NCI-H524 (cell line): ENCODE measurements around the gene KRTAP10-10.
"Not testable (repeated sequence)": the region's sequence is repeated elsewhere in the genome, so short reads cannot be mapped to it uniquely, and the experiment has no call there.

Experiments
- DNase-seq, 2 experiments: peaks; one replicate each; lab custom pipeline; 2025; lab: John Stamatoyannopoulos, UW

Gene KRTAP10-10

DNA sequence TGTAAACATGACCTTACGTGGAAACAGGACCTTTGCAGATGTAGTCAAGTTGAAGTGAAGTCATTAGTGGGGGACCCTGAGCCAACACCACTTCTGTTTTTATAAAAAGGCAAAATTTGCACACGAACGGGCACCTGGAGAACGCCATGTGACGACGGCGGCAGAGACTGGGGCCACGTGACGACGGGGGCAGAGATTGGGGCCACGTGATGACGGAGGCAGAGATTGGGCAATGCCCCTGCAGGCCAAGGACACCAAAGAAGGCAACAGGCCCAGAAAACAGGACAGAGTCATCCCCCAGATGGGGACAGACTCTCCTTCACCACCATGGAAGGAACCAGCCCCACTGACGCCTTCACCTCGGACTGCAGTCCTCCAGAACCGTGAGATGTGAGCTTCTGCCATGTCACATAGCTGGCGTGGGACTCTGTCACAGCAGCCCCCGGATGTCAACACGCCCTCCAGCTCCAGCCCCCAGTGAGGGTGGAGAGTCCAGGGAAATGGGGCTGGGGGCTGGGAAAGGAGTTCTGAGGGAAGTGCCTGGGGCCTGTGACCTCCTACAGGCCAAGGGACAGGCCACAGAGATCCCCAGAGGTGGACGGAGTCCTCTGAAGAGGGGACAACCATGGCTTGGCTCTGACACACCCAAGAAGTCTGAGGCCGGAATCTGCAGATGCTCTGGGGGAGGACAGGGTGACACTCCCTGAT lies 13.3 kb downstream of the KRTAP10-10 start:
- no peak for DNase-seq

DNA sequence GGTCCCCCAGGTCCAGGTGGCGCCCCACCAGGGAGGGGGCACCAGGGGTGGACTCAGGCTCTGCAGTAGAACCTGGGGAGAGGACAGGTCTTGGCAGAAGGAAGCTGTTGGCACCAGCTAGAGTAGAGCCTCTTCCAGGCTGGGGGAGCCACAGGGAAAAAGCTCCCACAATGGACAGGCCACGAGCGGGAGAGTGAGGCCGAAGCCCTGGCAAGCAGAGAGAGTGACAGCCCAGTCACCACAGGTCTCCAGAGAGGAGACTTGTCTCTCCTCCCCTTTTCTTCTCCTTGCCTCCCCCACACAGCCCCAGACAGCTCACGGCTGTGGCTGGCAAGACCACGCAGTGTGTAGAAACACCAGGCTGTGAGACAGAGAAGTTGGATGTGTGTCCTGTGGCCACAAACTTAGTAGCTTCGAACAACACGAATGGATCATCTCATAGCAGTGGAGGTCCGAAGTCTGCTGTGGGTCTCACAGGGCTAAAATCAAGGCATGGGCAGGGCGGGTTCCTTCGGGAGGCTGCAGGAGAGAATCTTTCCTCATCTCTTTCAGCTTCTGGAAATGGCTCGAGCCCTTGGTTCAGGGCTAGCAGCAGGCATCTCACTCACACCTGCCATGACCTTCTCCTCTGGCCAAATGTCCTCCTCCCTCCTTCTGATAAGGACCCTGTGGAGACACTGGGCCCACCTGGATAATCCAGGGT lies 14.0 kb downstream of the KRTAP10-10 start:
- no peak for DNase-seq

DNA sequence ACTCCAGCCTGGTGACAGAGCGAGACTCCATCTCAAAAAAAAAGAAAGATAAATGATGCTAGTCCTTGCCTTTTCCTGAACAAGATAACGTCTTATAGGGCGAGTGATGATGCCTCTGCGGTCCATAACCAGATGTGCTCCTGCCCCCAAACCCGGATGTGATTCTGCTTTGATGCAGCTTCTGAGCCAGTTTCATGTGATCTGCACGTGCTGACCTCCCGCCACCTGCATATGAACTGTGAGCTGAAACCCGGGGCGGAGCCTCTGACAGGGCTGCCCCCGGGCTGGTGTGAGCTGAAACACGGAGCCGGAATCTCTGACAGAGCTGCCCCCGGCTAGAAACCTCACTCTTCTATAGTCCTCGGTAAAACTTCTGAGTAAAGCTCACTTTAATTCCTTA lies 16.0 kb downstream of the KRTAP10-10 start:
- no peak for DNase-seq

DNA sequence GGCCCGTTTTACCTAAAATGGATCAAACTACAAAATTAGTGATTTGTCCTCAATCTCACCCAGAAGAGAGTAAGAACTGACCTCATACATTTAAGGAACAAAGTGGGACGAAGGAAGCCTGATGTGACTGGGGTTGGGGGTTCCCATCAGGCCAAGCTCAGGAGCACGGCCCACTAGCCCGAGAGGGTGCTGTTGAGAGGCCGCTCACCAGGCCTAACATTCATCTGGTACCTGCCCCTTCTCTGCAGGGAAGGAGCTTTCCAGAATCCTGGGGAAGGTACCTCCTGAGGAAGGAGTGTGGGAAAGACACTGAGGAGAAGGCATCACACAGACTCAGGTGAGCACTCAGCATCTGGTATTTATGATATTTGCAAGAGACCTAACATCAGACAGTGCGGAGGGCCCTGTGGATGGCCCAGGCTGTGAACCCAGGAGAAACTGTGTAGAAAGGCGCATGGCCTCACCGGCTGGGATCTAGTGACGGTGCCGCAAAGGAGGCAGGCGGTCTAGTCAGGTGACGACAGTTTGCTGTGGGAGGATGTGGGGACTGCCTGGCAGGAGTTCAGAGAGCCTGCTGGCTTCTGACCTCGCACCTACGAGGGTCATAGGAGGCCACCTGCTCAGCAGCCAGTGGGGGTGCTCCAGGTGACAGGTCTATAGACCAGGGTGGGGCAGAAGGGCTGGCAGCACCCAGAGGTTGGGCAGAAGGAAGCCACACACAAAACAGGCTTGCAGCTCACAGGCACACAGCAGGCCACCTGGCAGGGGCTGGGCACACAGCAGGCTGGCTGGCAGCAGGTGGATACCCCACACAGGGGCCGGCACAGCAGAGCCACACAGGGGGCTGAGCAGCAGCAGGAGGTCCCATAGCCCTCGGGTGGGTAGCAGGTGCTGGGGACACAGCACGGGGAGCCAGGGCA lies 16.8 kb downstream of the KRTAP10-10 start:
- no peak for DNase-seq

DNA sequence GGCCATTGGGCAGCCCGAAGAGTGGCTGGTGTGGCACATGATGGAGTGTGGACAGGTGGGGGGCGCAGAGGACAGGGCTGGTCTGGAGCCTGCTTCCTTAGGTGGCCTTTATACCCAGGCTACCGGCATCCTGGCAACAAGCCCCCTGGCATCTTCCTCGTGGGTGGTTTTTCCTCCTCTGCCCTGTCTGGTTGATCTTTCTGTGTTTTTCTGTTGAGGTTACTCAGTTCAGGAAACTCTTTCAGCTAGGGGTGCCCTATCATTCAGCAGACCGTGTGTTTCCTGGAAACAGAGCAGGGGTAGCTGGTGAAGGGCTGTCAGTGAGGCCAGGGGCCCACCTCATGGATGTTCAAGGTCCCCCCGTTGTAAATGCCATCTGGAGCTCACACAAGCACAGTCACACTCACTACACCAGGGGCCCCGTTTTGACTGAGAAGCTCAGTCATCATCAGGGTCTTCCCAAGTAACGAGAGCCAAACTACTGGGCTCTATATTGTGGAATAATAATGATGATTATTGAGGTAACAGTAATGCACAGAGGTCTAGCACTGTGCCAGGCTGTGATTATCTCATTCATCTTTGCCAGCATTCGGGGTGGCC lies 17.5 kb downstream of the KRTAP10-10 start, which contains the start of gene KRTAP12-4:
TSS of gene KRTAP12-4 (minus strand) at position 84 of the 600 bp plus-strand sequence. CDS start at position 39, 45 bp downstream.
- DNase-seq, result no peak

DNA sequence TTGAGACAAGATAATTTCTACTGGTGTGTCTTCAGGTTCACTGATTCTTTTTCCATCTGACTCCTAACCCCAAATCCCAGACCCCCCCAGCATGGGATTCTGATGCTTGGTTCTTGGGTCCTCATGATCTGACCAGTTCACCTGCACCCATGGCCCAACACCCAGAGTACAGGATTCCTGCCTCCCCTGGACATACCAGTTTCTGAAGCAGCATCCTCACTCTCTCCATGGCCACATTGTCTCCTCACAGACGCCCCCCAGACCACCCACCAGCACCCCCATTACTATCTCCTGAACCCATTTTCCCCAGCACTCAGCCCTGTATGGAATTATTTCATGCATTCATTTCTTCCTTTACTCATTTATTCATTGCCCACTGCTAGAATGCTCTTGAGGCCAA lies 19.7 kb downstream of the KRTAP10-10 start:
- DNase-seq, result no peak

DNA sequence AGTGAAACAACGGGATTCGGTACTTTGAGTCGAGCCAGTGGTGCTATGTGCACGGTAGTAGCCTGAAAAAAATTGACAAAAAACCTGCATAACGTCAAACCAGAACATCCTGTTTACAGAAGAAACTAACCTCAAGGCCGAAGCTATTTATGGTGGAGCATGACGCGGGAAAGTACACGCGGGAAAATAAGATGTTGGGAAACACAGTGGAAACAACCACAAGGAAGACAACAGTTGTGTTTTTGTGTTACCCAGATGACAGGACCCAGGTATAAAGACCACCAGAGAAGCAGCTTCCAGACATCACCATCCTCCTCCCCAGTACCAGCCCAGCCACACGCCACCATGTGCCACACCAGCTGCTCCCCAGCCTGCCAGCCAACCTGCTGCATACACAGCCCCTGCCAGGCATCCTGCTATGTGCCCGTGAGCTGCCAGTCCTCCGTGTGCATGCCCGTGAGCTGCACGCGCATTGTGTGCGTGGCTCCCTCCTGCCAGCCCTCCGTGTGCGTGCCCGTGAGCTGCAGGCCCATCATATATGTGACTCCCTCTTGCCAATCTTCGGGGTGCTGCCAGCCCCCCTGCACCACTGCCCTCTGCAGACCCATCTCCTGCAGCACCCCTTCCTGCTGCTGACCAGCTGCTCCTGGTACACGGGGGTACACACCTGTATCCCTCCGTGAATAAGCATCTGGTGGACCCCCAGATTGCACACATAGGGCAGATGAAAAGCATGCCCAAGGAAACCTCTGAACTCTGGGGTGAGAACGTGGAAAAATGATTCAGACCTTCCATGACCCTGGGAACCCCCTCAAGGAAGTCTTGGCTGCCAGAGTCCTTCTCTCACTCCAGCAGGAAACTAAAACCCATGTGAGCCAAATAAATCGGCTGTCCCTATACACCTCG lies 20.7 kb downstream of the KRTAP10-10 start, which contains the start of gene KRTAP12-3:
TSS of gene KRTAP12-3 (plus strand) at position 298 of the 906 bp plus-strand sequence. CDS start at position 346, 48 bp downstream.
- no peak for DNase-seq

DNA sequence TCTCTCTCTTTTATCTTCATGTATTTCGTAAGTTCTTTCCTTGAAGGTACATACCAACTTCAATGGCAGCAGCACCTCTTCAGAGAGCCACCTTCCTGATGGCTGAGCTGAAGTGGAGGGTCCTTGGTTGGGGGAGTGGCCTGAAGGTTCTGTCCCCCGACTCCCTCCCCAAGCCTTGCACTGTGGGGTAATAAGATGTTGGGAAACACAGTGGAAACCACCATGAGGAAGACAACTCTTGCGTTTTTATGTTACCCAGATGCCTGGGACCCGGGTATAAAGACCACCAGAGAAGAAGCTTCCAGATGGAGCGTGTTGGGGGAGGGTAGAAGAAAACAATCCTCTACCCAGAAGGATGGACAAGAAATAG lies 21.4 kb downstream of the KRTAP10-10 start:
- DNase-seq, result no peak

DNA sequence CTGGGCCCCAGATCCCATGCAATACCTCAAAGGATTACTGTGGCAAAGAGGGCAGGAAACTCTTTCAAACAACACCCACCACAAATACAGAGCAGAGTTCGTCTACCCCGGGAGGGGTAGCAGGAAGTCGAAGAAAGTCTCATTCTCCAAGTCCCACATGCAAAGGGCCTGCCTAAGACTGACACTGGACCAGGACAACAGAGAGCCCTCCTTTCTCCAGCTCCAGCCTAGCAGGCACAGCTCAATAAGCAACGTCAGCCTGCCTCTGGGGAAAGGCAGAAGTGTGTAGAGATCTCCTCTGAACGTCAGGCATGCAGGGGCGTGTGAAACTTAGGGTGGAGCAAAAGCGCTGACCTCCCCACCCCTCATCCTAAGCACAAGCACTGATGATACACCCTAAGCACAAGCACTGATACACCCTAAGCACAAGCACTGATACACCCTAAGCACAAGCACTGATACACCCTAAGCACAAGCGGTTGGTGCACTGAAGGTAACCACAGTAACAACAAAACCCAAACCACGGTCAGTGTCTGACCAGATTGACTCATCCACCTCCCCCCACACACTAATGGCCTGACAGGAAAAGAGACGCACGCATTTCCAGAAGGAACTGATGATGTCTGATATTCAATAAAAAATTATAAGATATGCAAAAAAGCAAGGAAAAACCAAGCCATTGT lies 21.9 kb downstream of the KRTAP10-10 start:
- DNase-seq, result no peak

DNA sequence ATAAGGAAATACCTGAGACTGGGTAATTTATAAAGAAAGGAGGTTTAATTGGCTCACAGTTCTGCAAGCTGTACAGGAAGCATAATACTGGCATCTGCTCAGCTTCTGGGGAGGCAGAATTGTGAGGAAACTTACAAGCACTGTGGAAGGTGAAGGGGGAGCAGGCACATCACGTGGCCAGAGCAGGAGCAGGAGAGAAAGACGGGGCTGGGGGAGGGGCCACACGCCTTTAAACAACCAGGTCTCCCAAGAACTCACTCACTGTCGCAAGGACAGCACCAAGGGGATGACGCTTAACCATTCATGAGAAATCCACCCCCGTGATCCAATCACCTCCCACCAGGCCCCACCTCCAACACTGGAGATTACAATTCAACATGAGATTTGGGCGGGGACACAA lies 24.4 kb downstream of the KRTAP10-10 start:
- not testable (repeated sequence) for DNase-seq

DNA sequence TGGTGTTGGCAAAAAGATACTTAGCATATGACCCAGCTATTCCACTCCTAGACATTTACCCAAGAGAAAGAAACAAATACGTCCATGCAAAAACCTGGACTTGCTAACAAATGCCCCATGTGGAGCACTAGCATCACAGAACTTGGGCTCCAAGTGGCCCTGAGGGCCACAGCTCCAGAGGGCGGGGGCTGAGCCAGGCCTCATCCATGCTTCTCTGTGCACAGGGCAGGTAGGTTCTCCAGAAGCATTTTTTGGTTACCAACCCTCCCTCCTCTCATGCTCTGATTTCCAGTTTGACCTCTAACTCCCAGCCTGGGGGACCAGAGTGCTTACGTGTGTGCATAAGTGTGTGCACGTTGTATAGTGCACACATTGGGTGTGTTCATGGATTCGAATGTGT lies 27.5 kb downstream of the KRTAP10-10 start:
- DNase-seq, result no peak

DNA sequence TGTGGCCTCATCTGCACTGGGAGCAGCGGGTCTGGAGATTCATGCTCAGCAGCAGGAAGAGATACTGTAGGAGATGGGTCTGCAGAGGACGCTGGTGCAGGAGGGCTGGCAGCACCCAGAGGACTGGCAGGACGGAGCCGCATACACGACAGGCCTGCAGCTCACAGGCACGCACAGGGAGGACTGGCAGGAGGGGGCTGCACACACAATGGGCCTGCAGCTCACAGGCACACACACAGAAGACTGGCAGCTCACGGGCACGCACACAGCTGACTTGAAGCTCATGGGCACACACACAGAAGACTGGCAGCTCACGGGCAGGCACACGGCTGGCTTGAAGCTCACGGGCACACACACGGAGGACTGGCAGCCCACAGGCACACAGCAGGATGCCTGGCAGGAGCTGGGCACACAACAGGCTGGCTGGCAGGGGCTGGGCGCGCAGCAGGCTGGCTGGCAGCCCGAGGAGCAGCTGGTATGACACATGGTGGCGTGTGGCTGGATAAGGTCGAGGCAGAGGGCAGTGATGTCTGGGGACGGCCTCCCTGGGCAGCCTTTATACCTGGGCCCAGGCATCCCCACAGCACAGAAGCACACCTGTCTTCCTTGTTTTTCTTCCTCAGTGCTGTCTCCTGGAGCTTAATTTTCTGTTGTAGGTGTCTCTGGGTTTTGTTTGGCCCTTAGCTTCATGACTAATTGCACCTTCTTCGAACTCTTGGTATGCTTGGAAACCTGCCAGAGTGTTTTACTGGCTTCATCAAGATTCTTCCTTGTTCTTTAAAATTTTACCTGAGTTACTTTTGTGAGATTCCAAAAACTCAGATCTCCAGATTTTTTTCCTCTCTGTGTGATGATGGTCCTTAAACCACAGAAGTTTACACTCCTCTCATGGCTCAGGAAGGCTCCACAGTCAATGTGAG lies 29.5 kb downstream of the KRTAP10-10 start, which contains the start of gene KRTAP12-2:
TSS of gene KRTAP12-2 (minus strand) at position 527 of the 920 bp plus-strand sequence. CDS start at position 486, 41 bp downstream.
- DNase-seq, result no peak

DNA sequence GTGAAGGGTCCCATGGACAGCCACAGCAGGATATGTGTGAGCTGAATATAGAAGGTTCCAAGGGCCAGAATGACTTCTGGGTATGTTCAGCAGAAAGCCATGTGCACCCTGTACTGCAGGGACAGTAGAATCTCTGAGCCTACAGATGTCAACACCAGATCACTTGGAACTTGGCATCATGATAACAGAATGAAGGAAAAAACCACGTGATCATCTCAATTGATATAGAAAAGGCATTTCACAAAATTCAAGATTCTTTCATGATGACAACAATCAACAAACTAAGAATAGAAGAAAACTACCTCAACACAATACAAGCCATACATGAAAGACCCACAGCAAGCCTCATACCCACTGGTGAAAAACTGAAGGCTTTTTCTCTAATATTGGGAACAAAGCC lies 30.5 kb downstream of the KRTAP10-10 start:
- DNase-seq, result no peak

DNA sequence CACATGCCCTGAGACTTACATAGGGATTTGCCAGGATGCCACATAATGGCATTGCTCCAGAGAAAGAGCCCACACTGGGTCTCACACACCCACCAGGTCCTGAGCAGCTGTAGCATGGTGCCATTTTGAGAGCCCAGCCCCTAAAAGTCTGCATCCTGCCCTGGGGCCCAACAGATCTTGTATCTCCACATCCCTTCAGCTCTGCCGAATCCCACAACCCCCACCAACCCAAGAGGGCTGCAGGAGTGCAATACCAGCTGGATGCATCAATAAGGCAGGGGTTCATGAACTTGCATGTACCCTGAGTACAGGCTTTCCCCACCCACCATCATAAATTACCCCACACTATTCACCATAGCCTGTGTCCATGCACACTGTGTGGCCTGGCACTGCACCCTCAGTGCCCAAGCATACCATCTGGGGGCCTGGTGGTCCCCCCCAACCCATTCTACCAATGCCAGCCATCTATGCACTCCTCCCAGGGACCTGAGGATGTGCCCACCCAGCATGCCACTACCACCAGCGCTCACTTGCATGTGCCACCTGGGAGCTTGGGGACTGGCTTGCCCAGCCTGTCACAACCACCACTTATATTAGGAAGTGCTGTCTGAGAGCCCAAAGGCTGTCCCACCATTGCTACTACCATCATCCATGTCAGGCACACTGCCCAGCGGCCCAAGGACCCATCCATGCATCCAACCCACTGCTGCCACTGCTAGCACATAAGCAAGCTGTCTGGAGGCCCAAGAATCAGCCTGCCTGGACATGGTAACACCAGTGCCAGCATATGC lies 33.7 kb downstream of the KRTAP10-10 start:
- no peak for DNase-seq

DNA sequence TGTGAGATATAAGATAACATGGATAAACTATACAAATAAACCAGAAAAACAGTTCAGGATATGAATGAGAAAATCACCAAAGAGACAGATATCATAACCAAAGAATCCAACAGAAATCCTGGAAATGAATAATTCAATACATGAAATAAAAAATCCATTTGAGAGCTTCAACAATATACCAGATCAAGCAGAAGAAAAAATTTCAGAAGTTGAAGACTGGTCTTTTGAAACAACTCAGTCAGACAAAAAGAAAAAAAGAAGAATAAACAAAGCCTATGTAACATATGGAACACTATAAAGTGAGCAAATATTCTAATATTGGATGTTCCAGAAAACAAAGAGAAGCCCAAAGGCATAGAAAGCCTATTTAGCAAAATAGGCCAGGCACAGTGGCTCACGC lies 34.8 kb downstream of the KRTAP10-10 start:
- no peak for DNase-seq

DNA sequence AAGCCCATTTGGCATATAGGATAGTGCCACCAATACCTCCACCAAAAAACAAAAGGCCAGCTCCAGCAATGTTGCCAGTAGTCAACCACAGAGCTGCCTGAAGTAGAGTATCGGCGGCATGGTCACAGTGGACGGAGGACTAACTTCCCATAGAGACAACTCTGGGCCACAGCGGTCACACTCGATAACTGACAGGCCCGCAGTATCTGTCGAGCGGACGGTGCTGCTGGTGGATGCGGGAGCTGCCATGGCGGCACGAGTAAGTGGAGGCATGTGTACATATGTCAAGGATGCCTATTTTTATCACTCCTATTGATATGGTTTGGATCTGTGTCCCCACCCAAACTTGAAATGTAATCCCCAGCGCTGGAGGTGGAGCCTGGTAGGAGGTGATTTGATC lies 40.7 kb downstream of the KRTAP10-10 start:
- no peak for DNase-seq

DNA sequence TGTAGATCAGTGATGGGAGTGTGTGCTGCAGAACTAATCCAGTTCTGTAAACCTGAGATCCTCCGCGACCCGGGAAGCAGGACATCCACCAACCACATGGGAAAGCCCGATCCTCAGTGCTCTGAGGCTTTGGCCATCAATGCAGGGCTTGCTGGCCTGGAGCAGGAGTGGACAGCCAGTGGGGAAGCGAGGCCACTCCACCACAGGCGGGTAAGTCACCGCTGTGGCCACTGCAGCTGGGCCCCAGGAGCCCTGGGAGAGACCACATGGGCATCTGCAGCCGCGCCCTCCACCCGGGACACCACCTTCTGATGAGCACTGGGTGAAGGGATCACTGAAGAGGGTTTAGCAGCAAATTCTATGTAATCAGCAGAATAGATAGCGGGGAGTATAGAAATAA lies 44.0 kb downstream of the KRTAP10-10 start:
- DNase-seq, result no peak
